Esophagus (tissue), 2 donors: ENCODE measurements around the gene TYROBP. TPM values are rescaled to one million over a fixed set of nuclear protein-coding genes. Genes with fewer than 3 reads are reported as not detected.

Experiments
- H3K27ac ChIP-seq, 2 donors: one replicate each; pipeline ENCODE4 v1.5.1; 2013; ENCODE audit warnings: low read depth in 2 of 2, mild to moderate bottlenecking in 2 of 2, inconsistent platforms in 1 of 2, low read length in 1 of 2, moderate library complexity in 1 of 2
- H3K27me3 ChIP-seq, 2 donors: one replicate each; pipeline ENCODE4 v1.6.1; 2013; ENCODE audit warnings: low read length in 2 of 2, control low read depth in 1 of 2, mild to moderate bottlenecking in 1 of 2; ENCODE audit not compliant: insufficient read depth in 2 of 2, control insufficient read depth in 1 of 2
- H3K36me3 ChIP-seq, 2 donors: one replicate each; pipeline ENCODE4 v1.6.1; 2013; ENCODE audit warnings: low read length in 1 of 2; ENCODE audit not compliant: control insufficient read depth in 2 of 2, insufficient read depth in 2 of 2
- H3K4me1 ChIP-seq, 2 donors: one replicate each; pipeline ENCODE4 v1.6.1; 2013; ENCODE audit warnings: low read length in 1 of 2; ENCODE audit not compliant: control insufficient read depth in 2 of 2, insufficient read depth in 2 of 2
- H3K4me3 ChIP-seq, 2 donors: one replicate each; pipeline ENCODE4 v1.5.1; 2013; ENCODE audit warnings: low read length in 2 of 2, mild to moderate bottlenecking in 2 of 2, low read depth in 1 of 2, moderate library complexity in 1 of 2
- H3K9me3 ChIP-seq, 2 donors: one replicate each; pipeline ENCODE4 v1.6.1; 2013; ENCODE audit warnings: mild to moderate bottlenecking in 2 of 2, low read depth in 1 of 2, low read length in 1 of 2, moderate library complexity in 1 of 2; ENCODE audit not compliant: control insufficient read depth in 2 of 2, insufficient read depth in 1 of 2
- WGBS, 2 donors: extraction: QIAGEN DNeasy Blood & Tissue Kit; methylation state at CpG; one replicate each; pipeline ENCODE4 v1.1.7; 2013; 5-methylcytosine and 5-hydroxymethylcytosine counted together
- polyA plus RNA-seq, 2 donors: library from polyadenylated mRNA; stranded (reverse); fragments of 200-250 nt; gene quantifications; one replicate each; pipeline ENCODE4 v1.2.3, GENCODE V29; 2013
- donor health status: healthy with polysubstance abuse.
- donor health status: Bipolar disorder and iron deficiency.

The TYROBP gene
- polyA plus RNA-seq, 2 donors: 16.7 to 26.8 TPM

GRCh38 chr19:35932291-35932936 is 24.3 kb upstream of the TYROBP start:
- H3K27ac ChIP-seq: no peak overlapping the region
- H3K4me3 ChIP-seq: no peak overlapping the region
- 52 to 54% methylated on average over 7 of the region's 7 CpGs for WGBS, 2 donors
- no peaks in the 10 kb centered on the region for H3K36me3 ChIP-seq
- peaks cover 0 to 8% of the 10 kb centered on the region in 2 donors for H3K4me1 ChIP-seq
- H3K27me3 ChIP-seq: no peaks in the 10 kb centered on the region
- no peaks in the 10 kb centered on the region for H3K9me3 ChIP-seq

DNA sequence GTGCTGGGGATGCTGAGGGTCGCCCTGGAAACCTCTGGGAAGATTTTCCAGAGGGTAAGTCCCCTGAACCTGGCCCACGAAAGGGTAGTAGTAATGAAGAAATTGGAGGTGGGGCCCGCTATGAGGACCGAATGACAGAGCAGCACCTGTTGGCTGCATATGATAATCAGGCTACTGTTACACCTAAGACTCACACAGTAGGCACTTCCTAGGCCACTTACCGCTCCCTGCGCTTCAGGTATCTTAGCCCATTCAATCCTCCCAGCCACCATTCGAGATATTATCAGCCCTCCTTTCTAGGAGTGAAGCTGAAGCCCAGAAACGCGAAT is 23.7 kb upstream of the TYROBP start:
- Histone ChIP-seq H3K9me3 (no peaks in the 10 kb centered on the region), H3K4me1 (peaks cover 0 to 5% of the 10 kb centered on the region in 2 donors), H3K4me3 (no peak overlapping the region)

GRCh38 chr19:35931161-35931873 is 23.2 kb upstream of the TYROBP start:
- peak overlapping the region; percentile 50 to 59 for H3K27ac ChIP-seq
- H3K27me3 ChIP-seq: no peaks in the 10 kb centered on the region
- no peaks in the 10 kb centered on the region for H3K9me3 ChIP-seq
- no peaks in the 10 kb centered on the region for H3K36me3 ChIP-seq
- H3K4me1 ChIP-seq: peaks cover 0 to 5% of the 10 kb centered on the region in 2 donors
- WGBS, 2 donors: 1% methylated on average over 42 to 47 of the region's 47 CpGs
- peak overlapping the region in 1 of 2 donors; percentile 26 for H3K4me3 ChIP-seq

More for the DNA sequence above, 23.7 kb upstream of the TYROBP start:
- WGBS, 2 donors: 6 to 9% methylated on average over 9 of the region's 9 CpGs
- Histone ChIP-seq H3K27me3 (no peaks in the 10 kb centered on the region), H3K36me3 (no peaks in the 10 kb centered on the region), H3K27ac (no peak overlapping the region)

GRCh38 chr19:35929876-35930275 is 21.8 kb upstream of the TYROBP start:
- H3K4me1 ChIP-seq: no peaks in the 10 kb centered on the region
- no peaks in the 10 kb centered on the region for H3K27me3 ChIP-seq
- peaks cover 0 to 4% of the 10 kb centered on the region in 2 donors for H3K9me3 ChIP-seq
- WGBS, 2 donors: 64 to 69% methylated on average over 2 of the region's 2 CpGs
- no peaks in the 10 kb centered on the region for H3K36me3 ChIP-seq
- H3K27ac ChIP-seq: peak overlapping the region in 1 of 2 donors; percentile 10
- no peak overlapping the region for H3K4me3 ChIP-seq

DNA sequence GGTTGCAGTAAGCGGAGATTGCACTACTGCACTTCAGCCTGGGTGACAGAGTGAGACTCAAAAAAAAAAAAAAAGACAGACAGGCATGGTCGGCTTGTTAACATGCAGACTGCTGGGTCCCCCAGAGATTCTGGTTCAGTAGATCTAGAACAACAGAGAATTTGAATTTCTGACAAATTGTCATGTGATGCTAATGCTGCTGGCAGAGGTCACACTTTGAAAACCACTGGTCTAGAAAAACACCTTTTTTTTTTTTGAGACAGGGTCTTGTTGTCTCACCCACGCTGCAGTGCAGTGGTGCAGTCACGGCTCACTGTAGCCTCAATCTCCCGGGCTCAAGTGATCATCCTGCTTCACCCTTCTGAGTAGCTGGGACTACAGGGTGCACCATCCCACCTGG is 20.4 kb upstream of the TYROBP start:
- peaks cover 0 to 4% of the 10 kb centered on the region in 2 donors for H3K9me3 ChIP-seq
- H3K4me3 ChIP-seq: no peak overlapping the region
- H3K27ac ChIP-seq: no peak overlapping the region
- no peaks in the 10 kb centered on the region for H3K36me3 ChIP-seq
- H3K4me1 ChIP-seq: no peaks in the 10 kb centered on the region
- 75 to 84% methylated on average over 5 of the region's 5 CpGs for WGBS, 2 donors
- no peaks in the 10 kb centered on the region for H3K27me3 ChIP-seq

- 83 to 87% methylated on average over 3 of the region's 3 CpGs for WGBS, 2 donors
- H3K36me3 ChIP-seq: no peaks in the 10 kb centered on the region
- no peak overlapping the region for H3K4me3 ChIP-seq
- H3K27me3 ChIP-seq: no peaks in the 10 kb centered on the region
- no peak overlapping the region for H3K27ac ChIP-seq
- H3K4me1 ChIP-seq: no peaks in the 10 kb centered on the region
- H3K9me3 ChIP-seq: peaks cover 0 to 4% of the 10 kb centered on the region in 2 donors
Measured at GRCh38 chr19:35925501-35925900, 17.4 kb upstream of the TYROBP start.

DNA sequence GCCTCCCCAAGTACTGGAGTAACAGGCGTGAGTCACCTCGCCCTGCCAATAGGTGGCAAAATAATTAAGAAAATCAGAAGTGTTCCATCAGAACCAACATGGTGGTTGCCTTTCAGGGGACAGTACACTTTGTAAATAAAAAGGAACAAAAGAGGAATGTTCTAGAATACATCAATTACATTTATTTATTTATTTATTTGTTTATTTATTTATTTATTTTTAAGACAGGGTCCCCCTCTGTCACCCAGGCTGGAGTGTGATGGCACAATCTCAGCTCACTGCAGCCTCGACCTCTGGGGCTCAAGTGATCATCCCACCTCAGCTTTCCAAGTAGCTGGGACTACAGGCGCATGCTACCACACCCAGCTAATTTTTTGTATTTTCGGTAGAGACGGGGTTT is 12.9 kb upstream of the TYROBP start:
- Histone ChIP-seq H3K4me3 (no peak overlapping the region), H3K4me1 (no peaks in the 10 kb centered on the region), H3K9me3 (peaks cover 0 to 4% of the 10 kb centered on the region in 2 donors), H3K27ac (no peak overlapping the region), H3K27me3 (no peaks in the 10 kb centered on the region), H3K36me3 (no peaks in the 10 kb centered on the region)
- WGBS, 2 donors: 71 to 80% methylated on average over 6 of the region's 6 CpGs

GRCh38 chr19:35919306-35919705 is 11.2 kb upstream of the TYROBP start:
- Histone ChIP-seq H3K4me3 (no peak overlapping the region), H3K4me1 (no peaks in the 10 kb centered on the region), H3K27me3 (no peaks in the 10 kb centered on the region), H3K27ac (no peak overlapping the region), H3K9me3 (no peaks in the 10 kb centered on the region), H3K36me3 (no peaks in the 10 kb centered on the region)
- WGBS, 2 donors: 88 to 89% methylated on average over 11 of the region's 11 CpGs

DNA sequence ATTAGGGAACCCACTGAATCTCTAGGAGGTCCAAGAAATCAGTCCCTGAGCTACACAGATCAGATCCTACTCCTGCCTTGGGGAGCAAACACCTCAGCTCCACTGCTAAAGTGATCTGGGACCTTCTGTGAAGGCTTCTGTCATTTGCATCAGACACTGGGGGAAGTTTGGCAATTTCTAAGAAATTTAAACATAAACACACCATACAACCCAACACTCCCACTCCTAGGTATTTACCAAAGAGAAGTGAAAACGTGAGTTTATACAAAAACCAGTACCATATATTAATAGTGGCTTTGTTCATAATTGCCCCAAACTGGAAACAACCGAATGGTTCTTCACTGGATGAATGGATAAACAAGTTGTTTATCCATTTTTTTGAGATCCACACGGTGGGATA is 7.3 kb upstream of the TYROBP start:
- Histone ChIP-seq H3K27ac (no peak overlapping the region), H3K4me1 (no peaks in the 10 kb centered on the region), H3K9me3 (no peaks in the 10 kb centered on the region), H3K27me3 (no peaks in the 10 kb centered on the region), H3K36me3 (no peaks in the 10 kb centered on the region), H3K4me3 (no peak overlapping the region)
- WGBS, 2 donors: 53 to 64% methylated on average over 3 of the region's 3 CpGs

DNA sequence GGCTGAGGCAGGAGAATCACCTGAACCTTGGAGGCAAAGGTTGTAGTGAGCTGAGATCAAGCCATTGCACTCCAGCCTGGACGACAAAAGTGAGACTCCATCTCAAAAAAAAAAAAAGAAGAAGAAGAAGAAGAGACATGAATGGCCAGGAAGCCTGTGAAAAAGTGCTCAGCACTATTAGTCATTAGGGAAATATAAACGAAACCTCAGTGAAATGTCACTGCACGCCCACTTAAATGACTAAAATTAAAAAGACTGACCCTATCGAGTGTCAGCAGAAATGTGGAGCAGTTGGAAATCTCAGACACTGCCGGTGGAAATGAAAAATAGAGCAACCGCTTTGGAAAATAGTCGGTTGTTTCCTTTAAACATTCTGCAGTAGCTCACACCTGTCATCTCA is 5.5 kb upstream of the TYROBP start:
- Histone ChIP-seq H3K27me3 (no peaks in the 10 kb centered on the region), H3K4me1 (no peaks in the 10 kb centered on the region), H3K9me3 (no peaks in the 10 kb centered on the region), H3K4me3 (no peak overlapping the region), H3K27ac (no peak overlapping the region), H3K36me3 (no peaks in the 10 kb centered on the region)
- 37 to 42% methylated on average over 7 of the region's 7 CpGs for WGBS, 2 donors
